Measurements from ENCODE around the gene RDH5.
"Not testable (repeated sequence)": the region's sequence is repeated elsewhere in the genome, so short reads cannot be mapped to it uniquely, and the experiment has no call there.

The RDH5 gene

DNA sequence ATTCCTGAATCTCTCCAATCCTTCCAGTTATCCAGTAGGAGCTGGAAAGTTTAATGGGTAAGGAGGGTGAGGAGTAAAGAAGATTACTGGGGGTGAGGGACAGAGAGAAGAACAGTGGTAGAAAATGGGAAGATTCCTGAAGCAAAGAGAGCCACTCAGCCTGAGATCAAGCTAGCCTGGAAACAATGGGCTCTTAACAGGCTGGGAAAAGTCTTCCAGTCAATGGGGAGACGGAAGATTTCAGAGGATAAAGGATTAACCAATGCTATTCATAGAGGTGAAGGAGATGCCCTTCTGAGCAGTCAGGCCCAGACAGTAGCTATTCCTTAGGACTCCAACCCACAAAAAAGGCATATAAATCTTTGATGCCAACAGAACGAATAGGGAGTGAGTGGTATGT lies 37.5 kb downstream of the RDH5 start:
- no peak overlapping the region for H3K4me3 ChIP-seq (ENCODE audit: control insufficient read depth, low read depth, low read length)
- DNase-seq (ENCODE audit: low read depth), result no peak
- TF ChIP-seq, protein P1, sequence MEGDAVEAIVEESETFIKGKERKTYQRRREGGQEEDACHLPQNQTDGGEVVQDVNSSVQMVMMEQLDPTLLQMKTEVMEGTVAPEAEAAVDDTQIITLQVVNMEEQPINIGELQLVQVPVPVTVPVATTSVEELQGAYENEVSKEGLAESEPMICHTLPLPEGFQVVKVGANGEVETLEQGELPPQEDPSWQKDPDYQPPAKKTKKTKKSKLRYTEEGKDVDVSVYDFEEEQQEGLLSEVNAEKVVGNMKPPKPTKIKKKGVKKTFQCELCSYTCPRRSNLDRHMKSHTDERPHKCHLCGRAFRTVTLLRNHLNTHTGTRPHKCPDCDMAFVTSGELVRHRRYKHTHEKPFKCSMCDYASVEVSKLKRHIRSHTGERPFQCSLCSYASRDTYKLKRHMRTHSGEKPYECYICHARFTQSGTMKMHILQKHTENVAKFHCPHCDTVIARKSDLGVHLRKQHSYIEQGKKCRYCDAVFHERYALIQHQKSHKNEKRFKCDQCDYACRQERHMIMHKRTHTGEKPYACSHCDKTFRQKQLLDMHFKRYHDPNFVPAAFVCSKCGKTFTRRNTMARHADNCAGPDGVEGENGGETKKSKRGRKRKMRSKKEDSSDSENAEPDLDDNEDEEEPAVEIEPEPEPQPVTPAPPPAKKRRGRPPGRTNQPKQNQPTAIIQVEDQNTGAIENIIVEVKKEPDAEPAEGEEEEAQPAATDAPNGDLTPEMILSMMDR (IDR thresholded peaks at IDR 0.05; ENCODE audit: control insufficient read depth, insufficient read depth, low read depth, low read length, missing control alignments), result no peak

DNA sequence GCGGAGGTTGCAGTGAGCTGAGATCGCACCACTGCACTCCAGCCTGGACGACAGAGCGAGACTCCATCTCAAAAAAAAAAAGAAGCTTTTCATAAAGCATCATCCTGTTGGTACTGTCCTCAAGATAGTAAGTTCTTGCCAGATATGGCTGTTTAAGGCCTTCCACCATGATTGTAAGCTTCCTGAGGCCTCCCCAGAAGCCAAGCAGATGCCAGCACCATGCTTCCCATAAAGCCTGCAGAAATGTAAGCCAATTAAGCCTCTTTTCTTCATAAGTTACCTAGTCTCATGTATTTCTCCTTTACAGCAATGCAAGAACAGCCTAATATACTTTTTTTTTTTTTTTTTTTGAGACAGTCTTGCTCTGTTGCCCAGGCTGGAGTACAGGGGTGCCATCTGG lies 38.4 kb downstream of the RDH5 start:
- DNase-seq (ENCODE audit: low read depth); H3K4me3 ChIP-seq (ENCODE audit: control insufficient read depth, low read depth, low read length): not testable (repeated sequence)

DNA sequence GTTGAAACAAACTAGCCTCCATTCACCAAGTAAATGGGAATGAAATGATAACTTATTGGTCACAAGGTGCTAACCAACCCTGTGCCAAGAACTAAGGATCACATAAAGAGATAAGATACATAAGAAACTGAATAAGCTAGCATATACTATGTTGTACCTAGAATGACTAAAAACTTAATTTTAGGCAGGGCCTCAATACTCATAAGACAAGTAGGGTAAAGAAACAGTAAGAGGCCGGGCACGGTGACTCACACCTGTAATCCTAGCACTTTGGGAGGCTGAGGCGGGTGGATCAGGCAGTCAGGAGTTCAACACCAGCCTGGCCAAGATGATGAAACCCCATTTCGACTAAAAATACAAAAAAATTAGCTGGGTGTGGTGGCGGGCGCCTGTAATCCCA lies 40.5 kb downstream of the RDH5 start:
- TF ChIP-seq, protein P1 (IDR thresholded peaks at IDR 0.05; ENCODE audit: control insufficient read depth, insufficient read depth, low read depth, low read length, missing control alignments), result no peak
- DNase-seq (ENCODE audit: low read depth), result no peak
- no peak overlapping the region for H3K4me3 ChIP-seq (ENCODE audit: control insufficient read depth, low read depth, low read length)

DNA sequence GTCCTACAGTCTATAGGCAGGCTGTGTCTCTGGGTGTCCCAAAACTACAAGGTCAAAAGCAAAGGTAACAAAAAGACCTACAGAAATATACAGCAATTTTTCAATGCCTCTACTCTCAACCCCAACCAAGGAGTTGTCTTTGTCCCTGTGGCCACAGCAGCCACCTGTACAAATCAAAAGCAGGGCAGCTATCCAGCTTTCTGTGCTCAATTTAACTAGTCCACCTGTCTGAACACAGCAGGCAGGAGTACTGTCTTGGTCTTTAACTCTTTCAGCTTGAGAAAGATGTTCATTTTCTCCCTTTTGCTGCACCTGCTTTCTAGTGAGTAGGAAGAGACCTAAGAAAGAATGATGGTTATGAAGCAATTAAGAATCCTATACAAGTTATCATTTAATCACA lies 42.5 kb downstream of the RDH5 start:
- no peak overlapping the region for H3K4me3 ChIP-seq (ENCODE audit: control insufficient read depth, low read depth, low read length)
- TF ChIP-seq, protein P1 (IDR thresholded peaks at IDR 0.05; ENCODE audit: control insufficient read depth, insufficient read depth, low read depth, low read length, missing control alignments), result no peak
- no peak for DNase-seq (ENCODE audit: low read depth)

DNA sequence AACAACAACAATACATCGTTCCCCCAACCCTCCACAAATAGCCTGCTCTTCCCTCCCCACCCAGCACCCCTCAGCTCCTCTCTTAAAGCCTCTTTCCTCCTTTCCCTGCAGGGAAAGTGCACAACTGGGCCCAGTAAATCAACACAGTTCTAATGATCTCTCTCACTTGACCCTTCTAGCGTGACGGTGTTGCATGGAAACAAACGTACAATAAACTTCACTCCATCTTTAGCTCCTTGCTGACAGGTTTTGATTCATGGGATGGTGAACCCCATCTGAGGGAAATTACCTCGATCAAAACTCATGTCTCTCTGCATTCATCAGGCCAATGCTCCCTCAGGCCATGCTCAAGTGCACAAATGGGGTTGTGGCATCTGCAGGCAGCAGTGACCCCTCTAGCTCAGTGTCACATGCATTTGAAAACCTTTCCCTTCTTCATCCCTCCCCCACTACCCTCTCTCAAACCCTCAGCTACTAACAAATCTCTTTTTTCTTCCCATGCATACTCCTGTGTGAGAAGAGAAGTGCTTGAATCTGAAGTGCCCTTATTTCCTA lies 45.6 kb downstream of the RDH5 start:
- H3K4me3 ChIP-seq (ENCODE audit: control insufficient read depth, low read depth, low read length), result no peak overlapping the region
- TF ChIP-seq, protein P1 (IDR thresholded peaks at IDR 0.05; ENCODE audit: control insufficient read depth, insufficient read depth, low read depth, low read length, missing control alignments), result no peak
- DNase-seq (ENCODE audit: low read depth), result no peak

DNA sequence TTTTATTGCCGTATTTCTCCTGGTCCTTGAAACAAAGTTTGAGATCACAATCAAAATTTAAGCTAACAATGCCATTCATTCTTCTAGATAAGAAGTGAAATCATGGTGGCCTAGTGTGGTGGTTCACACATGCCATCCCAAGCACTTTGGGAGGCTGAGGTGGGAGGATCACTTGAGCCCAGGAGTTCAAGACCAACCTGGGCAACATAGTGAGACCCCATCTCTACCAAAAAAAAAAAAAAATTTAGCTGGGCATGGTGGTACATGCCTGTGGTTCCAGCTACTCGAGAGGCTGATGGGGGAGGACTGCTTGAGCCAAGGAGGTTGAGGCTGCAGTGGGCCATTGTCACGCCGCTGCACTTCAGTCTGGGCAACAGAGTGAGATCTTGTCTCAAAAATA lies 47.0 kb downstream of the RDH5 start:
- TF ChIP-seq, protein P1 (IDR thresholded peaks at IDR 0.05; ENCODE audit: control insufficient read depth, insufficient read depth, low read depth, low read length, missing control alignments), result no peak
- no peak for DNase-seq (ENCODE audit: low read depth)
- no peak overlapping the region for H3K4me3 ChIP-seq (ENCODE audit: control insufficient read depth, low read depth, low read length)

DNA sequence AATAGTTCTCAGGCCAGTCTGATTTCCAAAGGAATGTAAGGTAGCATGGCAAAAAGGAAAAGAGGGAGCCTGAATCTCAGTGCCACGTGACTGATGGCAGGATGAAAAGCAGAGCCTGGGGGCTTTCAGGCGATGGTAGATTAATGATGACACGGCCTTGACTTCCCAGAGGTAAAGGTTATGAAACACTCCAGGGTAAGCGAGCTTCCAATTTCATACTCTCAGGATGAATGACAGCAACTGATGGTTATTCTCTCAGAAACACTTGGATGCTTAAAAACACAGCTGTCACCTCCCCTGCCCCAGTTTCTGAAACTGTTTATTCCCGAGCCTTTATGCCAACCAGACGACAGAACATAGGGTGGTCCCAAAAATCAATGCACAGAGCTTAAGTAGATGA lies 51.5 kb downstream of the RDH5 start:
- TF ChIP-seq, protein P1 (IDR thresholded peaks at IDR 0.05; ENCODE audit: control insufficient read depth, insufficient read depth, low read depth, low read length, missing control alignments), result no peak
- no peak overlapping the region for H3K4me3 ChIP-seq (ENCODE audit: control insufficient read depth, low read depth, low read length)
- no peak for DNase-seq (ENCODE audit: low read depth)

Data from AG09309 (cell line).